Mucosa of gallbladder (tissue), 1 donor: ENCODE measurements around the gene ONECUT2. TPM values are rescaled to one million over a fixed set of nuclear protein-coding genes. Genes with fewer than 3 reads are reported as not detected.
"Not testable (repeated sequence)": the region's sequence is repeated elsewhere in the genome, so short reads cannot be mapped to it uniquely, and the experiment has no call there.

ENCODE experiments used
- DNase-seq: peaks from one replicate; pipeline ENCODE4 v3.0.0-alpha.2; 2020; ENCODE audit warnings: low spot score
- total RNA-seq: library from RNA; stranded (reverse); gene quantifications from one replicate; pipeline ENCODE4 v1.2.1, GENCODE V29; 2021
- donor health status: DM: no; HTN: no; CAD: no.

The ONECUT2 gene
- total RNA-seq, 1 donor from 2014 or later, result 173 TPM

- no peak for DNase-seq
Measured at GRCh38 chr18:57446322-57446721, 11.1 kb downstream of the ONECUT2 start.

GRCh38 chr18:57447154-57447621 lies 12.0 kb downstream of the ONECUT2 start:
- no peak for DNase-seq

- no peak for DNase-seq
Measured at GRCh38 chr18:57455576-57456129, 20.5 kb downstream of the ONECUT2 start.

GRCh38 chr18:57461652-57462269 lies 26.6 kb downstream of the ONECUT2 start:
- no peak for DNase-seq

- DNase-seq, result no peak
Measured at GRCh38 chr18:57466307-57466706, 31.1 kb downstream of the ONECUT2 start.

- no peak for DNase-seq
Measured at GRCh38 chr18:57466745-57467409, 31.7 kb downstream of the ONECUT2 start.

GRCh38 chr18:57469884-57470283 lies 34.7 kb downstream of the ONECUT2 start:
- DNase-seq, result no peak

GRCh38 chr18:57475408-57475807 lies 40.2 kb downstream of the ONECUT2 start:
- DNase-seq, result no peak

GRCh38 chr18:57475903-57476302 lies 40.7 kb downstream of the ONECUT2 start:
- no peak for DNase-seq

GRCh38 chr18:57480733-57481132 lies 45.6 kb downstream of the ONECUT2 start:
- no peak for DNase-seq

GRCh38 chr18:57497372-57498294 lies 62.5 kb downstream of the ONECUT2 start:
- no peak for DNase-seq

GRCh38 chr18:57498682-57499256 lies 63.6 kb downstream of the ONECUT2 start:
- DNase-seq, result no peak

- DNase-seq, result no peak
Measured at GRCh38 chr18:57502624-57503023, 67.5 kb downstream of the ONECUT2 start.

GRCh38 chr18:57505231-57505630 lies 70.1 kb downstream of the ONECUT2 start:
- DNase-seq, result no peak

GRCh38 chr18:57516056-57516455 lies 80.9 kb downstream of the ONECUT2 start:
- no peak for DNase-seq

- DNase-seq, result no peak
Measured at GRCh38 chr18:57518533-57518932, 83.4 kb downstream of the ONECUT2 start.

GRCh38 chr18:57519668-57520424 lies 84.7 kb downstream of the ONECUT2 start:
- no peak for DNase-seq

- DNase-seq, result not testable (repeated sequence)
Measured at GRCh38 chr18:57522348-57522747, 87.2 kb downstream of the ONECUT2 start.

- DNase-seq, result no peak
Measured at GRCh38 chr18:57523171-57523956, 88.2 kb downstream of the ONECUT2 start.

- no peak for DNase-seq
Measured at GRCh38 chr18:57527556-57528229, 92.5 kb downstream of the ONECUT2 start.
